GM19023 (cell line): ENCODE measurements around the gene SUPT5H.
"Not testable (repeated sequence)": the region's sequence is repeated elsewhere in the genome, so short reads cannot be mapped to it uniquely, and the experiment has no call there.

Experiments used
- ATAC-seq: cut with Tn5 transposase; IDR thresholded peaks from one replicate; pipeline ENCODE4 v1.9.1; 2021; ENCODE audit warnings: mild to moderate bottlenecking, moderate library complexity; ENCODE audit not compliant: unreplicated experiment

SUPT5H gene

DNA sequence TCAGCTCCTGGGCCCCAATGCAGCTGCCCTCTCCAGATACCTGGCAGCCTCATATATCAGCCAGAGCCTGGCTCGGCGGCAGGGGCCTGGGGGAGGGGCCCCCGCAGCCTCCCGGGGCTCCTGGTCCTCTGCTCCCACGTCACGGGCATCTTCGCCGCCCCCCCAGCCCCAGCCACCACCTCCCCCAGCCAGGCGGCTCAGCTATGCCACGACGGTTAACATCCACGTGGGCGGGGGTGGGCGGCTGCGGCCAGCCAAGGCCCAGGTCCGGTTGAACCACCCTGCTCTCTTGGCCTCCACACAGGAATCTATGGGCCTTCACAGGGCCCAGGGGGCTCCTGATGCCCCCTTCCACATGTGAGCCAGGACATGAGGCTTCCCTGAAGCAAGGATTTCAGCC lies 20.4 kb upstream of the SUPT5H start:
- no peak for ATAC-seq

DNA sequence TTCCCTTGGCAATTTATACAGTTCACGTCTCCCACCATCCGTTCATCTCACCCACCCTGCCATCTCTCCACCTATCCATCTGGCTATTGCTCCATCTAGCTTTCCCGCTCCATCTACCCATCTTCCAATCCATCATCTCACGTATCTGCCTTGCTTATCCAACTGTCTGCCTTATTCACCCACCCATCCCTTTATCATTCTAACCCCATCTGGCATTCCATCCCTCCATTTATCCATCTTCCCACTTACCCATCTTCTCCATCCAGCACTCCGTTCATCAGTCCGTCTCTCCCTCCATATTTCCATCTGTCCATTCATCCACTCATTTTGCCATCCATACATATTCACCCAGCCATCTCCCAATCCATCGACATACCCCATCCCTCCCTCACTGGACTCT lies 19.6 kb upstream of the SUPT5H start:
- ATAC-seq = no peak

DNA sequence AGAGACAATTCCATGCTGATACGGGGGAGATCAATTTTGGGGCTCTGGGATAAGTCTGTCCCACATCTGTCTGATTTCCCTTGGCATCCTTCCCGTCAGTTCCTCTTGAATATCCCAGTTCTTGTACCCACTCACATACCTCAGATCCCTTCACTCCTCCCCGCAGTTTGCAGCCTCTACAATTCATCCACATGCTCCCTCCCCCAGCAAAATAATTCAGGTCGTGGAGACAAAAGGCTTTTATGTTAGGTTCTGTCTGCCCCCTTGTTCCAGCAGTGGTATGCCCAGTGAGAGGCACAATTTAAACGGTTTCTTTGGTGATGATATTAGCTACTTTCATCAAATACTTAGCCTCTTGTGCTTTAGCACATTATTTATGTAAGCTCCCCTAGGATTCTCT lies 19.2 kb upstream of the SUPT5H start:
- ATAC-seq = no peak

DNA sequence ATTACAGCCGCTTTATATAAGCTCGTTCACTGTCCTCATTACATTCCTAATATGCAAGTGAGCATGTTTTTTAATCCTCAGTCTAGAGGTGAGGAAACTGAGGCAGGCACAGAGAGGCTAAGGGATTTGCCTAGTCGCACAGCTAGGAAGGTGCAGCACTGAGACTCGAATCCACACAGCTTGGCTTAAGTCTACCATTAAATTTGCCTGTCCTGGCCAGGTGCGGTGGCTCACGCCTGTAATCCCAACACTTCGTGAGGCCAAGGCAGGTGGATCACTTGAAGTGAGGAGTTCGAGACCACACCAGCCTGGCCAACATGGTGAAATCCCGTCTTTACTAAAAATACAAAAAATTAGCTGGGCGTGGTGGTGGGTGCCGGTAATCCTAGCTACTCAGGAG lies 17.7 kb upstream of the SUPT5H start:
- ATAC-seq = no peak

DNA sequence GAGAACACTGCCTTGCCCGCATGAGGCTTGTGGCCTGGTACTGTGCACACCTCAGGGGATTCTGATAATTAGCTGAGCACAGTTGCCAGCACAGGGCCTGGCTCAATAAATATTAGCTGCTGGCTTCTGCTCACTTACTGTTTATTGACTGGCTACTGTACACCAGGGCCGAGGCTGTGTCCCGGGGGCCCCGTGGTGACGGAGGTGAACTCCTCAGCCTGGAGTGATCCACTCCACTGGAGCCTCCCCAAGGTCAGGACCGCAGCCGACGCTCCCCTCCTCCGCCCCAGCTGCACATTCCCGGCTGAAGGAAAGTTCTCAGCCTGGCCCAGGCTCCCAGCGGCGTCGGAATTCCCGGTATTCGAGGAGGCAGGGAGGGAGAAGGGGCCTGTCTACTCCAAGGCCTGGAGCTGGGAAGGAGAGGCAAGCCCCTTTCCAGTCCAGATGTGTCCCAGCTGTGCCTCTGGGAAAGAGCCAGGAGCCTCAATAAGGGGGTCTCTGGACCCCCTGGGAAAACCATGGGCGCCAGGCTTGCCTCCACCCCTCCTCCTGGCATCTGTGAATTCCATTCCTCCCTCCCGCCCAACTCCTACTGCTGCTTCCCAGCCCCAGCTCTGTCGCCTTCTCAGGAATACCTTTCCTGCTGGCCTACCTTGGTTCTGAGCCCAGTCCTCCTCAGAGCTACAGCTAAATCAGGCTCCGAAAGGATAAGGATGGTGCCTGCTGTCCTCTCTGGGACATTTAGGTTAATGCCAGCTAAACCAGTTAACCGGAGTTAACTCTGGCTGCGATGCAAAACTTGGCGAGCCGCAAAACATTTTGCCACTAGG lies 16.9 kb upstream of the SUPT5H start:
- ATAC-seq = no peak

DNA sequence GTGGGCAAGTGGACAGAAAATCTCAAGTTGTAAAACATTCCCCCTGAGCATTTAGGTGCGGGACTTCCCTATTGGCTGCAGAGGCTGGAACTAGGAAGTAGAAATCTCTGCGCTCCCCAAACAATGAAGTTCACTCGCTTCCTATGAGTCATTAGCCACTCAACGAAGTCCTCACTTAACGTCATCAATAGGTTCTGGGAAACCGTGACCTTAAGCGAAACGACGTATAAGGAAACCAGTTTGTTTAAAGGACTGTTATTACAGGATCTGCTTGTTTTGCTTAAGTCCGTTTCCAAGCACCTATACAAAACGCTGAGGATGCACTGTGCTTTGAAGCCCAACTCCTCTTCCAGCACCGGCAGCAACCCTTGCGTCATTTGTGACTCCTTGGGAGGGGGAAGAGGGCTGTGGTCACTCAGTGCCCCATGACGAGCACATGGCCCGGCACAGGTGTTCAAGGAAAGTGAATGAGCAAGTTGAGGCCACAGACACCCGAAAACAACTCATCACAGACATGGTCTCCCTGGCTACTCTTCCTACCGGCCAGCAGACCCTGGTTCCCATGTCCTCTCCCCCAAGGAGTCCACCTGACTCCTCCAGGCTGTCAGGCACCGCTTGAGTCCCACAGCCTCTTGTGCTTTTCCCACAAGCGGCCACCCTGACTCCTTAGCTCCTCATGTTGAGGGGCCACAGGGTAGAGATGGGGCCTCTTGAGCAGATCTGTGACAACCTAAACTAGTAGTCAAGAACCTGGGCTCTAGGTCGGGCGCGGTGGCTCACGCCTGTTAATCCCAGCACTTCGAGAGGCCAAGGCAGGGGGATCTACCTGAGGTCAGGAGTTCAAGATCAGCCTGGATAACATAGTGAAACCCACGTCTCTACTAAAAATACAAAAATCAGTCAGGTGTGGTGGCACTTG lies 14.4 kb upstream of the SUPT5H start:
- ATAC-seq = no peak

DNA sequence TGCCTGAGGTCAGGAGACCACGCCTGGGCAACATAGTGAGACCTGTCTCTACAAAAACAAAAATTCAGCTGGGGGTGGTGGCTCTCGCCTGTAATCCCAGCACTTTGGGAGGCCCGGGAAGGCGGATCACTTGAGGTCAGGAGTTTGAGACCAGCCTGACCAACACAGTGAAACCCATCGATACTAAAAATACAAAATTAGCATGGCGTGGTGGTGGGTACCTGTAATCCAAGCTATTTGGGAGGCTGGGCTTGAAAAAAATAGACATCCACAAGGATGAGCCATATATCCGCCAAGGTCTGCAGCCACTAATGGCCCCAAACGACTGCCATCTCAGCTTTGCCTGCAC lies 12.7 kb upstream of the SUPT5H start:
- ATAC-seq = no peak

DNA sequence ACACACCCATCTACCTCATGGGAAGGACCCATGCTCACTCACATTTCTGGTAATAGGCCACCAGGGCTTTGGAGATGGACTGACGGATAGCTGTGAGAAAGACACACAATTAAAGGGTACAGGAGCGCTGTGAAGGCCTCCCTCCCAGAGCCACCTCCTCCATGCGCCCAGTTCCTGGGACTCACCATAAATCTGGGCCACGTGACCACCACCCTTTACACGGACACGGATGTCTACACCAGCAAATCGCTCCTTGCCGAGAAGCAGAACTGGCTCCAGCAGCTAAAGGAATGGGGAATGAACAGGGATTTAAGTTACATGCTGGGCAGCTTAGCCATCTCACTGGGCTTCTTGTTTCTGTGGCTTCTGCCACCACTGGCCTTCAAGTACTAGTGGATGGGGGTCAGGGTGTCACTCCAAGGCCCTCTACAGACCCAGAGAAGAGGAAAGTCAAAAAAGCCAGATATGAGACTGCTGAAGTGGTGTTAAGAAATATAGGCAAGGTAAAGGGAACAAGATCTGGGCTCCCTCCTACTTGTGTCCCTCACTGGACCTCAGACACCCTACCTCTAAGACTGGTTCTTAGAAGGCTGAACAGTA lies 11.8 kb upstream of the SUPT5H start:
- ATAC-seq = no peak

DNA sequence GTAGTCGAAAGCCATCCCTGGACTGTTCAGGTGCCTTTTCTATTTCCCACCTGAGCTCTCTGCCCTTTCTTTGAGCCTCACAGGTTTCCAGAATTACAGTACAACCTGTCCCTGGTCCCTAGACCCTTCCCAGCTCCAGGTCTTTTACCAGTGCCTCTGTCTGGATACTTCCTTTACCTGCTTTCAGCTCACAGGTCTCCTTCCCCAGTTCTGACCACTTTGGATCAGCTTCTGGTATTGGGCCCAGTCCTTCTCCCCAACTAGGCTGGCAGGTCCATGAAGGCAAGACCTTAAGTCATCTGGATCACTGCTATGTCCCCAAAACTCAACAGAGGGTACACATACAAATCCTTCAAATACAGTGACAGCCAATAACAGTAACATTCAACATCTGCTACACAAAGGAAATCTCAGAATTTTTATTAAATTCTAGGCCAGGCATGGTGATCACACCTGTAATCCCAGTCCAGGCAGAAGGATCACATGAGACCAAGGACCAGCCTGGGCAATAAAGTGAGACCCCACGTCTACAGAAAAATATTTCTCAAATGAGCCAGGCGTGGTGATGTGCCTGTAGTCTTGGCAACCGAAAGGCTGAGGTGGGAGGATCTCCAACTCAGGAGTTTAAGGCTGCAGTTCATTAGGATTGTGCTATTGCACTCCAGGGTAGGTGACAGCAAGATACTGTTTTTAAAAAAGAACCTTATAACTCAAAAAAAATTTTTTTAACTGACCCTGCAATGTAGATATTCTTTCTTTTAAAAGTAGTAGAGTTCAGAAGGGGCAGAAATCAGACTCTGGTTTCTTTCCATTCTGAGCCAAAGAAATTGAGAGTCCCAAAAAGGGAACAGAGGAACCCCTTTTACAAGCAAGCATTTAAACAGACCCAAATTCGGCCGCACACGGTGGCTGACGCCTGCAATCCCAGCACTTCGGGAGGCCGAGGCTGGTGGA lies 11.0 kb upstream of the SUPT5H start:
- ATAC-seq = no peak

DNA sequence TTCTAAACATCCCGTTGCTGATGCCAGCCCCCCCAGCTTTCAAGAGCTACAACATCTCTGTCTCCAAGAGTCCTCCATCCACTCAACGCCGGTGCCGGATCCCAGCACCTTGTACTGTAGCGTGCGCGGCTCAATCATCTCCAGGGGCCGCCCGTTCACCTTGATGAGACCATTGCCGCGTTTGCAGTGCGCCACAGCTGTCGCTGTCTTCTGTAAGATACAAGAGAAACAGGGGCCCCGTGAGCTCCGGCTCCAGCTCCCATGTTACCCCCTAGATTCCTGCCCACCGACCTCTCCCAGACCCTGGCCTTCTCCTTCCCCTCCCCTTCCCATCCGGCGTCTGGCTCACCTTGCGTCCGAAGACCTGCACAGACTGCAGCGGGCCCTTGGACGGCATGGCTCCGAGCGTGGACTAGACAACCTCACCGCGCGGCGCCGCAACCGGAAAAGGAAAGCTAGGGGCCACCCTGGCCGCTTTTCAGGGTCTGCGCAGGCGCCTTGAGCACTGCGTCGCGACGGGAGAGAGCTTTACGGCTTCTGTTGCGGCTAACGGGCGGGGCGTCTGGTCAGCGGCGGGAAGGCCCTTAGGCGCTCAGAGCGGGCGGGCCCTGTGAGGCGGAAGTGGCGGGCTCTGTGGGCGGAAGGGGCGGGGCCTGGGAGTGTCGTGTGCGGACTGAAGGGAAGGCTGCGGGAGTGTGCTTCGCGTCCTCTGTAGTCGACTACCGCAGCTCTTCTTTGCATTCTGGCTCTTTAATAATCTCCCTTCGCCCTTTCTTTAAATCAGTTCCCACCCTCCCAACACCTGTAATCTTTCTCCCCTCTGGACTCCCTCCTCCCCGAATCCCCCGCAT lies 9.7 kb upstream of the SUPT5H start, which contains the start of gene RPS16:
Gene RPS16 (minus strand): TSS at position 451 of the 851 bp plus-strand sequence. CDS start 54 bp downstream, at position 397.
- peak; percentile 87 for ATAC-seq

DNA sequence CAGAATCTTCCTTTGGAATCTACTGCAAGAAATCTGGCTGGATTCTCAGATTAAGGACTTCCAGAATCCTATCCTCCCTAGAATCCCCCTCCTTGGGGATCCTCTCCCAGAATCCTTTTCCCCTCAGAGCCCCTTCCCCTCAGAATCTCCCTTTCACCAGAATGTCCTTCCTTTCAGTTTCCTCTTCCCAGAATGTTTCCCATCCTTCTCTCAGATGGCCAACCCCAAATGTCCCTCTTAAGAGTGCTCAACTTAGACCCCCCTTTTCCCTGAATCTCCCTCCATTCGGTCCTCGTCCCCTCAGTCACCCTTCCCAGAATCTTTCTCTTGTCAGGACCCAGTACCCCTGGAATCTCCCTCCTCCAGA lies 9.0 kb upstream of the SUPT5H start:
- no peak for ATAC-seq

DNA sequence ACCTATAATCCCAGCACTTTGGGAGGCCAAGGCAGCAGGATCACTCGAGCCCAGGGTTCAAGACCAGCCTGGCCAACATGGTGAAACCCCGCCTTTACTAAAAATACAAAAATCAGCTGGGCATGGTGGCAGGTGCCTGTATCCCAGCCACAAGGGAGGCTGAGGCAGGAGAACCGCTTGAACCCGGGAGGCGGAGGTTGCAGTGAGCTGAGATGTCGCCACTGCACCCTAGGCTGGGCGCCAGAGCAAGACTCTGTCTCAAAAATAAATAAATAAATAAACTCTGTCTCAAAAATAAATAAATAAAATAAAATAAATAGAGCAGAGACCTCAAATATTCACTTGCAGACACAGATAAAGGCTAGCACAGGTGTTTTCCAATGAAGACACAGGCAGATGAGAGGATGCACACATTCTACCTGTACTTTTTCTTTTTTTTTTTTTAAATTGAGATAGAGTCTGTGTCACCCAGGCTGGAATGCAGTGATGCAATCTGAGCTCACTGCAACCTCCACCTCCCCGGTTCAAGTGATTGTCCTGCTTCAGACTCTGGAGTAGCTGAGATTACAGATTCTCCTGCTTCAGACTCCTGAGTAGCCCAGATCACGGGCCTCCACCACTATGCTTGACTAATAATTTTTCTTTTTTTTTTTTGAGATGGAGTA lies 7.0 kb upstream of the SUPT5H start:
- no peak for ATAC-seq

DNA sequence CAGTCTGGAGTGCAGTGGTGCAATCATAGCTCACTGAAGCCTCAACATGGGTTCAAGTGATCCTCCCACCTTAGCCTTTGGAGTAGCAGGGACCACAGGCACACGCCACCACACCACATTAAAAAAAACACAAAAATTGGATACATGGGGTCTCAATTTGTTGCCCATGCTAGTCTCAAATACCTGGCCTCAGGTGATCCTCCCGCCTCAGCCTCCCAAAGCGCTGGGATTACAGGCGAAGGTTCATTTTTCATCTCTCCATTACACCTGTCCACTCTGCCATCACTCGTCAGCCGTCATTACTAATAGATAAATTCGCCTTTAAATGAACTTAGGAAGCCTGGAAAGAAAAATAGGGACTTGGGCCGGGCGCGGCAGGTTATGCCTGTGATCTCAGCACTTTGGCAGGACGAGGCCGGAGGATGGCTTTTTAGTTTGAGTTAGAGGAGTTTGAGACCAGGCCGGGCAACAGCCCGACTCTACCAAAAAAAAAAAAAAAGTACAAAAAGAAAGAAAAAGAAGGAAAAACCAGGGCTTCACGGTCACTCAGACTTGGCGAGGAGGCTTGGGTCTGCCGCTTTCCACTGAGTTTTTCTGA lies 685 bp upstream of the SUPT5H start:
- ATAC-seq = no peak

DNA sequence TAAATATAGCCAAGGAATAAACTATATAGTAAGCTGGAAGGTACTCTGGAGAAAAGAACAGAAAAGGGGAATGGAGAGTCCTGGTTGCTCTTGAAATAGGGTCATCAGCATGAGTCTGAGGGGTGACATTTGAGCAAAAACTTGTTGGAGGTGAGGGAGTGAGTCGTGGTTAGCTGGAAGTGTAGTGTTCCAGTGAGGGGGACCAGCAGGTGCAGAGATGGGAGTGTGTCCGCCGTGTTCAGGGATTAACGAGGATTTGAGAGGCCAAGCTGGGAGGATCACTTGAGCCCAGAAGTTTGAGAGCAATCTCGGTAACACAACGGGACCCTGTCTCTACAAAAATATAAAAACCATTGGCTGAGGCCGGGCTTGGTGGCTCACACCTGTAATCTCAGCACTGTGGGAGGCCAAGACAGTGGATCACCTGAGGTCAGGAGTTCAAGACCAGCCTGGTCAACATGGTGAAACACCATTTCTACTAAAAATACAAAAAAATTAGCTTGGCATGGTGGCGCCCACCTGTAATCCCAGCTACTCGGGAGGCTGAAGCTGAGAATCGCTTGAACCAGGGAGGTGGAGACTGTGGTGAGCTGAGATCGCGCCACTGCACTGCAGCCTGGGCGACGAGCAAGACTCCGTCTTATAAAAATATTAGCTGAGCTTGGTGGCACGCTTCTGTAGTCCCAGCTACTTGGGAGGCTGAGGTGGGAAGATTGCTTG lies 1.1 kb downstream of the SUPT5H start:
- no peak for ATAC-seq

DNA sequence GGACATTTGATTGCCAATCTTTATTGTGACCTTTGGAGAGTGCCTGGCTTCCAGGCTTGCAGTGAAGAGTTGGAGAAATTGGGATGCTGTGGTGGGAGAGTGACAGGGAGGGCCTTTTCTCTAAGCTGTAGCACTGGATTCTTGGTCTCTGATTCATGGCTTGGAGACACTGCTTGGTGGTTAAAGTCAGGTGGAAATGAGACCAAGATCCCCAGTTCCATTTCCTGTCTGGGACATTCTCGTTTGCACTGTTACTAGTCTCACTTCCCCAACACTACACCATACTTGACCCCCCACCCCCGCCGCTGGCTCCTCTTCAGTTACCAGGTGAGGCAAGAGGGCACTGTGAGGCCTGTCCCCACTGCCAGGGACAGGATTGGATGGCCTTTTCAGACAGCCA lies 2.9 kb downstream of the SUPT5H start:
- ATAC-seq = no peak

DNA sequence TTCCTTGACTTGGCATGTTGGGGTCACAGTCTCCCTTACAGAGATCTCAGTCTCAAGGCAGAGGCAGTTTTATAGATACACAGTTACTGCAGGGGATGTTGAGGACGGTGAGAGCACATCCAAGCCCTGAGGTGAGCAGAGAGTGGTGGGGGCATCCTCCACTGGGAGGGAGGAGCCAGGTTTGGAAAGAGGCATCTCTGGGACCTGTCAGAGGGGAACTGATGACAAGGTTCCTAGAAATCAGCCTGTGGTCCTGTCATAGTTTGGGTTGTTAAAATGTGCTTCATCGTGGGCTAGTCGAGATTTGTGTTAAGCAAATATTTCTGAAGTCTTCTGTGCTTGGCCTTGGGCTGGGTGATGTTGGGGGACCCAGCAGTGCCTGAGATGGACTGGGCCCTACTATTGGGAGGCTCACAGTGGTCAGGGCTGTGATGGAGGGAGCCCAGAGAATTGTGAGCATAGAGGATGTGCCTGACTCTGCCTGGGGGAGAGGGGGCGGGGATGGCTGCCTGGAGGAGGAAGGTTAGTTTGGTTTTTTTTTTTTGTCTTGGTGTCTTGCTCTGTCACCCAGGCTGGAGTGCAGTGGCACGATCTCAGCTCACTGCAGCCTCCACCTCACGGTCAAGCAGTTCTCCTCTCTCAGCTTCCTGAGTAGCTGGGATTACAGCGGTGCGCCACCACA lies 3.9 kb downstream of the SUPT5H start:
- ATAC-seq = no peak

DNA sequence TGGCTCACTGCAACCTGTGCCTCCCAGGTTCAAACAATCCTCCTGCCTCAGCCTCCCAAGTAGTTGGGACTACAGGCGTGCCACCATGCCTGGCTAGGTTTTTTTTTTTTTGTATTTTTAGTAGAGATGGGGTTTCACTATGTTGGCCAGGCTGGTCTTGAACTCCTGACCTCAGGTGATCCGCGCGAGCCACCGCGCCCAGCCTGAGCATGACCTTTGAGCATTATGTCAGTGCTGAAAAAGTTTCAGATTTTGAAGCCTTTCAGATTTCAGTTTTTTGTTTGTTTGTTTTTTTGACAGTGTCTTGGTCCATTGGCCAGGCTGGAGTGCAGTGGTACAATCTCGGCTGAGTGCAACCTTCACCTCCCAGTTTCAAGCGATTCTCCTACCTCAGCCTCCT lies 5.9 kb downstream of the SUPT5H start:
- ATAC-seq = not testable (repeated sequence)
